Rectal smooth muscle tissue (tissue), 1 donor: ENCODE results near the gene SIPA1L3.
A peak's percentile ranks its signal among the peaks of the same experiment; 100 is the strongest.
"Not testable (repeated sequence)": the region's sequence is repeated elsewhere in the genome, so short reads cannot be mapped to it uniquely, and the experiment has no call there.

Source experiments
- H3K27ac ChIP-seq: one replicate; pipeline ENCODE4 v1.7.0; 2013; ENCODE audit warnings: low read depth, low read length, inconsistent platforms
- H3K27me3 ChIP-seq: one replicate; pipeline ENCODE4 v1.7.0; 2013; ENCODE audit warnings: low read length; ENCODE audit not compliant: control insufficient read depth, insufficient read depth
- H3K36me3 ChIP-seq: one replicate; pipeline ENCODE4 v1.7.0; 2013; ENCODE audit warnings: low read length; ENCODE audit not compliant: control insufficient read depth, insufficient read depth
- H3K4me1 ChIP-seq: one replicate; pipeline ENCODE4 v1.7.0; 2013; ENCODE audit warnings: low read length; ENCODE audit not compliant: control insufficient read depth, insufficient read depth
- H3K4me3 ChIP-seq: one replicate; pipeline ENCODE4 v1.7.0; 2013; ENCODE audit warnings: low read length
- H3K9ac ChIP-seq: one replicate; pipeline ENCODE4 v1.7.0; 2013; ENCODE audit warnings: low read length

SIPA1L3 gene

GRCh38 chr19:37906869-37907734, at the start of gene SIPA1L3:
SIPA1L3 (plus strand) TSS chr19:37907208; CDS start chr19:38081566, 174,358 bp downstream.
- H3K4me3 ChIP-seq, result peak within 1 kb of the TSS; percentile 74
- peak within 1 kb of the TSS; percentile 24 for H3K27ac ChIP-seq
- no peaks in the 10 kb centered on the region for H3K36me3 ChIP-seq
- H3K27me3 ChIP-seq, result no peaks in the 10 kb centered on the region
- peak within 1 kb of the TSS; percentile 41 for H3K9ac ChIP-seq
- H3K4me1 ChIP-seq, result peaks cover 6% of the 10 kb centered on the region

- H3K9ac ChIP-seq, result no peak overlapping the region
- H3K4me1 ChIP-seq, result no peaks in the 10 kb centered on the region
- H3K27me3 ChIP-seq, result no peaks in the 10 kb centered on the region
- no peak overlapping the region for H3K27ac ChIP-seq
- no peak overlapping the region for H3K4me3 ChIP-seq
- no peaks in the 10 kb centered on the region for H3K36me3 ChIP-seq
Measured at GRCh38 chr19:37864501-37864900, 42.5 kb upstream of the SIPA1L3 start.

GRCh38 chr19:37865930-37866329, 41.1 kb upstream of the SIPA1L3 start:
- H3K36me3 ChIP-seq, H3K27ac ChIP-seq, H3K4me3 ChIP-seq, H3K9ac ChIP-seq, H3K4me1 ChIP-seq, H3K27me3 ChIP-seq: not testable (repeated sequence)

GRCh38 chr19:37867831-37868230, 39.2 kb upstream of the SIPA1L3 start:
- Histone ChIP-seq H3K27me3 (no peaks in the 10 kb centered on the region), H3K27ac (no peak overlapping the region), H3K9ac (no peak overlapping the region), H3K36me3 (no peaks in the 10 kb centered on the region), H3K4me3 (no peak overlapping the region), H3K4me1 (no peaks in the 10 kb centered on the region)

- no peak overlapping the region for H3K27ac ChIP-seq
- no peak overlapping the region for H3K9ac ChIP-seq
- H3K4me3 ChIP-seq, result no peak overlapping the region
- no peaks in the 10 kb centered on the region for H3K27me3 ChIP-seq
- no peaks in the 10 kb centered on the region for H3K36me3 ChIP-seq
- no peaks in the 10 kb centered on the region for H3K4me1 ChIP-seq
Measured at GRCh38 chr19:37869766-37870340, 37.2 kb upstream of the SIPA1L3 start.

- no peak overlapping the region for H3K4me3 ChIP-seq
Measured at GRCh38 chr19:37872383-37872782, 34.6 kb upstream of the SIPA1L3 start.

GRCh38 chr19:37874784-37875183, 32.2 kb upstream of the SIPA1L3 start:
- Histone ChIP-seq H3K4me1 (no peaks in the 10 kb centered on the region), H3K27me3 (no peaks in the 10 kb centered on the region), H3K27ac (no peak overlapping the region), H3K36me3 (no peaks in the 10 kb centered on the region), H3K4me3 (no peak overlapping the region), H3K9ac (no peak overlapping the region)

More at GRCh38 chr19:37872383-37872782, 34.6 kb upstream of the SIPA1L3 start:
- H3K9ac ChIP-seq, result no peak overlapping the region
- no peaks in the 10 kb centered on the region for H3K4me1 ChIP-seq
- no peak overlapping the region for H3K27ac ChIP-seq
- no peaks in the 10 kb centered on the region for H3K27me3 ChIP-seq
- H3K36me3 ChIP-seq, result no peaks in the 10 kb centered on the region

- no peak overlapping the region for H3K27ac ChIP-seq
- no peaks in the 10 kb centered on the region for H3K36me3 ChIP-seq
- no peaks in the 10 kb centered on the region for H3K4me1 ChIP-seq
- no peaks in the 10 kb centered on the region for H3K27me3 ChIP-seq
- H3K4me3 ChIP-seq, result no peak overlapping the region
- H3K9ac ChIP-seq, result no peak overlapping the region
Measured at GRCh38 chr19:37876032-37876431, 31.0 kb upstream of the SIPA1L3 start.

GRCh38 chr19:37877147-37877546, 29.9 kb upstream of the SIPA1L3 start:
- Histone ChIP-seq H3K36me3 (no peaks in the 10 kb centered on the region), H3K27ac (no peak overlapping the region), H3K9ac (no peak overlapping the region), H3K4me3 (no peak overlapping the region), H3K27me3 (no peaks in the 10 kb centered on the region), H3K4me1 (no peaks in the 10 kb centered on the region)

- Histone ChIP-seq H3K4me3 (no peak overlapping the region), H3K27me3 (no peaks in the 10 kb centered on the region), H3K9ac (no peak overlapping the region), H3K27ac (no peak overlapping the region), H3K36me3 (no peaks in the 10 kb centered on the region), H3K4me1 (no peaks in the 10 kb centered on the region)
Measured at GRCh38 chr19:37885392-37885791, 21.6 kb upstream of the SIPA1L3 start.

GRCh38 chr19:37886571-37886970, 20.4 kb upstream of the SIPA1L3 start:
- Histone ChIP-seq H3K27me3 (no peaks in the 10 kb centered on the region), H3K4me3 (no peak overlapping the region), H3K9ac (no peak overlapping the region), H3K36me3 (no peaks in the 10 kb centered on the region), H3K4me1 (no peaks in the 10 kb centered on the region), H3K27ac (no peak overlapping the region)

GRCh38 chr19:37893845-37894575, 13.0 kb upstream of the SIPA1L3 start:
- no peaks in the 10 kb centered on the region for H3K27me3 ChIP-seq
- H3K9ac ChIP-seq, result no peak overlapping the region
- no peak overlapping the region for H3K4me3 ChIP-seq
- no peaks in the 10 kb centered on the region for H3K4me1 ChIP-seq
- H3K27ac ChIP-seq, result no peak overlapping the region
- H3K36me3 ChIP-seq, result no peaks in the 10 kb centered on the region
